BE2C (cell line): ENCODE results near the gene TRIM44.
"Not testable (repeated sequence)": the region's sequence is repeated elsewhere in the genome, so short reads cannot be mapped to it uniquely, and the experiment has no call there.

Source experiments
- DNase-seq: peaks from one replicate; pipeline ENCODE4 v3.0.0-alpha.2; 2020
- H3K27me3 ChIP-seq: fragments of 250-450 bp; sonication (Bioruptor Pico); 2 replicates; pipeline ENCODE4 v1.5.1; 2020; ENCODE audit warnings: mild to moderate bottlenecking
- H3K36me3 ChIP-seq: fragments of 250-450 bp; sonication (Bioruptor Pico); 2 replicates; pipeline ENCODE4 v1.5.1; 2020; ENCODE audit warnings: mild to moderate bottlenecking
- H3K4me1 ChIP-seq: fragments of 250-450 bp; sonication (Bioruptor Pico); 2 replicates; pipeline ENCODE4 v1.5.1; 2020
- H3K4me3 ChIP-seq: 2 replicates; pipeline ENCODE4 v1.5.1; 2011; ENCODE audit warnings: low read depth, low read length
- H3K9me3 ChIP-seq: fragments of 250-450 bp; sonication (Bioruptor Pico); 2 replicates; pipeline ENCODE4 v1.5.1; 2020
- TF ChIP-seq, protein P1 (sequence below): IDR thresholded peaks from 2 replicates; pipeline ENCODE4 v1.5.1; 2012; ENCODE audit warnings: mild to moderate bottlenecking, low read depth, low read length

The TRIM44 gene

DNA sequence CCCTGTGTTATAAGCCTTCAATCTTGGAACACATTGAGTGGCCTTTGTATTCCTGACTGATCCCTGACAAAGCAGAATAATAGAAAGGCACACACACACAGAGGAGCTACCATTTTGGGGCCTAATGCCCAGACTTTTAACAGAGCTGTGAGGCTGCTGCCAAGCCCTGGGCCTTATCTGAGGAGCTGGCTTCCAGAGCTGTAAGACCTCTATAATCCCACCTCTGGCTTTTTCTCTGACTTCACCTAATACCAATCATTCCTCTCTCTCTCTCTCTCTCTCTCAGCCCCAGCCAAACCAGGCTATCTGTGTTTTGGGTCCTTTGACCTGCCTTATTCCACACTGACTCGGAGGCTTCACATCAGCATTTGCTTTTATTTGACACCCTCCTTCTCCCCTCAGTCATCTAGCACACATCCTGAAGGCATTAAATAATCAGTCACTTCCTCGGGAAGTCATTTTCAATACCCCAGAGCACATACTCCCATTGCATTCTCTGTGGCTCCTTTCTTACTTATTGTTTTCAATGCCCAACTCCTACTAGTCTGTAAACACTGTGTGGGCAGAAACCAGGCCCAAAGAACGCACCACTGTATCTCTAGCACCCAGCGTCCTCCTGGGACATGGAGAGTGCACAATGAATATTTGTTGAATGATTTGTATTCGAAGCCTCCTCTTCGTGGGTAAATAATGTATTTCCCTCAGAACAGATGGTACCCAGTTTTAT is 21.2 kb upstream of the TRIM44 start:
- Histone ChIP-seq H3K9me3 (no peaks in the 10 kb centered on the region), H3K4me3 (no peak overlapping the region), H3K36me3 (no peaks in the 10 kb centered on the region), H3K4me1 (no peaks in the 10 kb centered on the region), H3K27me3 (no peaks in the 10 kb centered on the region)
- no peak for DNase-seq
- TF ChIP-seq, protein P1, sequence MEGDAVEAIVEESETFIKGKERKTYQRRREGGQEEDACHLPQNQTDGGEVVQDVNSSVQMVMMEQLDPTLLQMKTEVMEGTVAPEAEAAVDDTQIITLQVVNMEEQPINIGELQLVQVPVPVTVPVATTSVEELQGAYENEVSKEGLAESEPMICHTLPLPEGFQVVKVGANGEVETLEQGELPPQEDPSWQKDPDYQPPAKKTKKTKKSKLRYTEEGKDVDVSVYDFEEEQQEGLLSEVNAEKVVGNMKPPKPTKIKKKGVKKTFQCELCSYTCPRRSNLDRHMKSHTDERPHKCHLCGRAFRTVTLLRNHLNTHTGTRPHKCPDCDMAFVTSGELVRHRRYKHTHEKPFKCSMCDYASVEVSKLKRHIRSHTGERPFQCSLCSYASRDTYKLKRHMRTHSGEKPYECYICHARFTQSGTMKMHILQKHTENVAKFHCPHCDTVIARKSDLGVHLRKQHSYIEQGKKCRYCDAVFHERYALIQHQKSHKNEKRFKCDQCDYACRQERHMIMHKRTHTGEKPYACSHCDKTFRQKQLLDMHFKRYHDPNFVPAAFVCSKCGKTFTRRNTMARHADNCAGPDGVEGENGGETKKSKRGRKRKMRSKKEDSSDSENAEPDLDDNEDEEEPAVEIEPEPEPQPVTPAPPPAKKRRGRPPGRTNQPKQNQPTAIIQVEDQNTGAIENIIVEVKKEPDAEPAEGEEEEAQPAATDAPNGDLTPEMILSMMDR, result no peak

DNA sequence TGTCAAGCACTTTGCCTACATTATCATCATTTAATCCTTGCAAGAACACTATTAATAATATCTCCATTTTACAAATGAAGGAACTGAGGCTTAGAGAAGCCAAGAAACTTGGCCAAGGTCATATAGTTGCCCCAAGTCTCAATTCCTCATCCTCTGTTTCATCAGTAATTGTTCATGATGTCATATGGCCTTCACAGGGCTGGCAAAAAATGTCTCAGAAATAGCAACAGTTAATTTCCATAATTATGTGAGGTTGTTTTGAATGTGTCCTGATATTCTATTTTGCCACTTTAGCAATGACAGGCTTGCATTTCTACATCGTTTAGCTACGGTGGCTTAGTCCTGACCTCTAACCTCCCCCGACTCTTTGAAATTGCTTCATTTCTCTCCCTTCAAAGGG is 20.6 kb upstream of the TRIM44 start:
- Histone ChIP-seq H3K27me3 (no peaks in the 10 kb centered on the region), H3K36me3 (no peaks in the 10 kb centered on the region), H3K4me1 (no peaks in the 10 kb centered on the region), H3K4me3 (no peak overlapping the region), H3K9me3 (no peaks in the 10 kb centered on the region)
- TF ChIP-seq, protein P1, result no peak
- no peak for DNase-seq

DNA sequence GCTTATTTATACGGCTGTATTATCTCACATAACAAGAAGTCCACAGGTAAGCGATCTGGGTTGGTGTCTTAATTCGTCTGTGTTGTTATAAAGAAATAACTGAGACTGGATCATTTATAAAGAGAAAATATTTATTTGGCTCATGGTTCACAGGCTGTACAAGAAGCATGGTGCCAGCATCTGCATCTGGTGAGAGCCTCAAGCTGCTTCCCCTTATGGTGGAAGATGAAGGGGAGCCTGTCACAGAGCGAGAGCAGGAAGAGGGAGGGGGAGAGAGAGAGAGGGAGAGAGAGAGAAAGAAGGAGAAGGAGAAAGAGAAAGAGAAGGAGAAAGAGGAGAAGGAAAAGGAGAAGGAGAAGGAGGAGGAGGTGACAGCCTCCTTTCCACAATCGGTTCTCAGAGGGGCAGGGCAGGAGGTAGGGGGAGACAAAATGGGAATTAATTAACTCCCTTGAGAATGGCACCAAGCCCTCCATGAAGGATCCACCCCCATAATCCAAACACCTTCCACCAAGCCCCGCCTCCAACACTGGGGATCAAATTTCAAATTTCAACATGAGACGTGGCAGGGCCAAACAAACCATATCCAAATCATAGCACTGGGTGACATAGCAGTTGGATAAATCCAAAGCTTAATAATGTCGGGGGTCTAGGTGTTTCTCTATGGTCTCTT is 15.0 kb upstream of the TRIM44 start:
- no peaks in the 10 kb centered on the region for H3K27me3 ChIP-seq
- H3K9me3 ChIP-seq, result no peaks in the 10 kb centered on the region
- H3K36me3 ChIP-seq, result no peaks in the 10 kb centered on the region
- no peak overlapping the region for H3K4me3 ChIP-seq
- no peaks in the 10 kb centered on the region for H3K4me1 ChIP-seq
- no peak for DNase-seq
- TF ChIP-seq, protein P1, result no peak

DNA sequence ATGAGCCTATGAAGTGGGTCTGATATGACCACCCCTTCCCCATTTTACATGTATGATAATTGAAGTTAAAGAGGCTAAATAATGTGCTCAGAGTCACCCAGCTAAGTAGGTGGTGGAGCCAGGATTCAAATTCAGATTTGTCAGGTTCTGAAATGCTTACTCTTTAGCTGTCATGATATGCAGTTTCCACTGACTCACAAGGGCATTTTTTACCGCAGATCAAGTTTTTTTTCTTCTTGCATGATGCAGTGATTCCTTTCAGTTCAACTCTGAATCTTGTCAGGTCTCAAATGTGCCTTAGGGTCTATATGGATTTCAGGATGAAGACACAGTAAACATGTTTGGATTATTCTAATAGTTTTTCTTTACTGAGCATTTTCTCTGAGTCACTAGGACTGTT is 12.6 kb upstream of the TRIM44 start:
- H3K27me3 ChIP-seq, result no peaks in the 10 kb centered on the region
- no peak for DNase-seq
- TF ChIP-seq, protein P1, result no peak
- H3K4me3 ChIP-seq, result no peak overlapping the region
- H3K36me3 ChIP-seq, result no peaks in the 10 kb centered on the region
- H3K4me1 ChIP-seq, result no peaks in the 10 kb centered on the region
- H3K9me3 ChIP-seq, result no peaks in the 10 kb centered on the region

DNA sequence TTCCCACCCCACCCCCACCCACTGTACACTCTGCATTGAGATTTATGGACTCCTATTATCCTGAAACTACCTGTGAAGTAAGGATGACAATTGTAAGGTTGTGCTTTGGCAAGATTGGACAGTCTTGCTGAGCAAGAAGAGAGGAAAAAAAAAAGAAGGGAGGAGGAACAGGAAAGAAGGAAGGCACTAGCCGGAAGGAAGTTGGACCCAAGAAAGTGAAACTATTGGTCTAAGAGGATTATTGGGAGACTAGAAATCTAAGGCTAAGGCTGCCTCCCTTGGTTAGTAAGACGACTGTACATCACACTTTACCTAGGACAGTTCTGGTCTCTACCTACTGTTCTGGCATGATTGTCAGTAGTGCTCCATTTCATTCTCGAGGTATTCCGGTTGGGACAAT is 12.1 kb upstream of the TRIM44 start:
- DNase-seq, result no peak
- Histone ChIP-seq H3K9me3 (no peaks in the 10 kb centered on the region), H3K4me1 (no peaks in the 10 kb centered on the region), H3K27me3 (no peaks in the 10 kb centered on the region), H3K4me3 (no peak overlapping the region), H3K36me3 (no peaks in the 10 kb centered on the region)
- TF ChIP-seq, protein P1, result no peak

DNA sequence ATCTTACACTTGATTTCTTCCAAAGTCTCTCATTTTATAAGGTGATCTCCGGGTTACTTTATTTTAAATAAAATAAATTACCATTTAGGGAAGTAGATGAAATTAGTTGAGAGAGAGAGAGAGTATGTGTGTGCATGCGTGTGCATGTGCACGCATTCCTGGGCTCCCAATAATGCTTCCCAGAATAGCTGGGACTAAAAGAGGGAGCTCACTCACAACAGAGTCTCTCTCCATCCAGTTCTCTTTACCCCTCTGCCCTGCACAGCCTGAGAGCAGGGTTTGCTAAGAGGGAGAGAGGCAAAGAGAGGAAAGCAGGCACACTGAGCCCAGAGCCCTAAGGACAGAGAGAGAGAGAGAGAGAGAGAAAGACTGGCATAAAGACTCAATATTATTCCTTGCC is 11.3 kb upstream of the TRIM44 start:
- DNase-seq, result no peak
- no peaks in the 10 kb centered on the region for H3K27me3 ChIP-seq
- no peaks in the 10 kb centered on the region for H3K9me3 ChIP-seq
- H3K36me3 ChIP-seq, result no peaks in the 10 kb centered on the region
- no peaks in the 10 kb centered on the region for H3K4me1 ChIP-seq
- TF ChIP-seq, protein P1, result no peak
- no peak overlapping the region for H3K4me3 ChIP-seq

DNA sequence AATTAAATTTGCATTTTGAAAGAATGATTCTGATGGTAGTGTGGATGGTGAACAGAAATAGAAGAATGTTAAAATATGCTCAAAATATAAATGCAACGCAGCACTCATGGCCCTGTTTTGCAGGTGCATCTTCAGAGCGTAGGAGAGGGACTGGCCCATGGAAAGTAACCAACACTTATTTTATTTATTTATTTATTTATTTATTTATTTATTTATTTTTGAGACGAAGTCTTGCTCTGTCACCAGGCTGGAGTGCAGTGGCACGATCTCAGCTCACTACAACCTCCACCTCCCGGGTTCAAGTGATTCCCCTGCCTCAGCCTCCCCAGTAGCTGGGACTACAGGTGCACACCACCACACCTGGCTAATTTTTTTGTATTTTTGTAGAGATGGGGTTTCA is 9.8 kb upstream of the TRIM44 start:
- not testable (repeated sequence) for DNase-seq, H3K4me3 ChIP-seq, H3K27me3 ChIP-seq, H3K4me1 ChIP-seq, H3K9me3 ChIP-seq, H3K36me3 ChIP-seq
